Stimulated activated CD8-positive, alpha-beta memory T cell treated with anti-CD3 and anti-CD28 coated beads, Interleukin-2, amount 100 ng/mL, for 48 hours (primary cell): ENCODE measurements around the gene COMMD1.
A peak's percentile ranks its signal among the peaks of the same experiment; 100 is the strongest.
"Not testable (repeated sequence)": the region's sequence is repeated elsewhere in the genome, so short reads cannot be mapped to it uniquely, and the experiment has no call there.

Experiments
- DNase-seq, 2 donors: peaks; one replicate each; pipeline ENCODE4 v3.0.0-alpha.2; 2020; ENCODE audit warnings: low read depth in 2 of 2

Gene COMMD1

GRCh38 chr2:61905372-61906185 lies at the start of gene COMMD1:
COMMD1 (plus strand) TSS chr2:61905674; CDS start chr2:61905679, 5 bp downstream.
- DNase-seq: peak; percentile 78 to 80

GRCh38 chr2:61857224-61857623 lies 48.2 kb upstream of the COMMD1 start:
- no peak for DNase-seq

- no peak for DNase-seq
Measured at GRCh38 chr2:61862085-61862484, 43.4 kb upstream of the COMMD1 start.

DNA sequence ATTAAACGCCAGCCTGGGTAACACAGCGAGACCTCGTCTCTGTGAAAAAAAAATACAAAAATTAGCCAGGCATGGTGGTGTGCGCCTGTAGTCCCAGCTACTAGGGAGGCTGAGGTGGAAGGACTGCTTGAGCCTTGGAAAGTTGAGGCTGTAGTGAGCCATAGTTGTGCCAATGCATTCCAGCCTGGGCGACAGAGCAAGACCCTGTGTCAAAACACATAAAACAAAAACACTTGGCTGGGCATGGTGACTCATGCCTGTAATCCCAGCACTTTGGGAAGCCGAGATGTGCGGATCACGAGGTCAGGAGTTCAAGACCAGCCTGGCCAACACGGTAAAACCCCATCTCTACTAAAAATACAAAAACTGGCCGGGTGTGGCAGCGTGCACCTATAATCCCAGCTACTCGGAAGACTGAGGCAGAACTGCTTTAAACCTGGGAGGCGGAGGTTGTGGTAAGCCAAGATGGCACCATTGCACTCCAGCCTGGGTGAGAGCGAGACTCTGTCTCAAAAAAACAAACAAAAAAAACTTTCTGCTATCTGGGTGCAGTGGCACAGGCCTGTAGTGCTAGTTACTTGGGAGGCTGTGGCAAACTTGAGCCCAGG lies 38.9 kb upstream of the COMMD1 start:
- not testable (repeated sequence) for DNase-seq

DNA sequence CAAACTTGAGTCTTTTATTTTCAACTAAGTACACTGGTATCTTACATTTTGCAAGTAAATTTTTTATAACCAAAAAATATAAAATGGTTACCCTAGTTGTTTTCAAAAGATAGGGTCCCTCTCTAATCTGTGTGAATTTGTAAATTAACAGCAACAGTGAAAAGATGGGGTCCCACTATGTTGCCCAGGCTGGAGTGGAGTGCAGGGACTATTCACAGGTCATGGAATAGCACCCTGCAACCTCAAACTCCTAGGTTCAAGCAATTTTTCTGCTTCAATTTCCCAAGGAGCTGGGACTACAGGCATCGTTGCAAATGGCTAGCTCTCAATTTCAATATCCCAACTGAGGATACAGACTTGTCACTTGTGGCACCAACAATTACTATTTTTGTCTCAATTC lies 29.1 kb upstream of the COMMD1 start:
- DNase-seq: no peak

DNA sequence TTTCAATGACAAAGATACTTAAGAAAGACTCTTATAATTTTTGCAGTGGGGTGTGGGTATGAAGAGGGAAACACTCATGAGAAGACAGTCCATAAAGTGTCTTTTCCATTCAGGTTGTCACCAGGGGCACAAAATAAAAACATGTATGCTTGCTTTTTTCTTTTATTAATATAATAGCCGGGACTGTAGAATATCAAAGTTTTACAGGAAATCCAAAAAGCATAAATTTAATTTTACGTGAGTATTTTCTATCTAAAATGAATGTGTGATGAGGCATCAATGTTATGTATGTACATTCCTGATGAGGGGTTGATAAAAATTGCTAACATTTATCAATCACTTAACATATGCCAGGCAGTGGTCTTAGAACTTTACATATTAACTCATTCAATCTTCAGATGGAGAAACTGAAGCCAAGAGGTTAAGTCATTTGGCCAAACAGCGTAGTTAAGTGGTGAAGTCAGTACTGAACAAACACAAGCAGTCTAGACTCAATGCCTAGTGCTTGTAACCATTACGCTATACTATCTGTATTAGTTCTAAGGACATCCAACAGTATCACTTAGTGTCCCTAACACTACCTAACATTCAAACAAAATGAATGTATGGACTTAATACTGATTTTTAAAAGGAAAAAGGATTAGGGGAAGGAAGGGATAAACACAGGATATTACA lies 27.8 kb upstream of the COMMD1 start:
- DNase-seq: no peak

DNA sequence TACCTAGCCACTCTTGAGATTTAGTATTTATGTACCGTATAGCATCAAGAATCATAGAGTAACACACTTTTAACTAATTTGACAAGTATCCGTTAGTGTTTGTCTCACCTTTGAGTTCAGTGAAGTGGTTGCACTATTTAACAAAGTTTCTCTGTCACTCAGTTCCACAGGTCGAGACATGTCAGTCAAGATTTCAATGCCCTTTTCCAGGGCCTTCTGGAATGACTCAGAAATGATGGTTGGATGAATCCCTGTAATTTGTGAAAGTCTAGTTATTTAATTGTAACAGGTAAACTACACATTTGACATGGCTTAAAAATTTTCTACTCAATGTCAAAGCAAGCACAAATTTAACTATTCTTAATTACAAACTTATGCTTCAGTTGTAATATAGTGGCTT lies 26.7 kb upstream of the COMMD1 start:
- no peak for DNase-seq

DNA sequence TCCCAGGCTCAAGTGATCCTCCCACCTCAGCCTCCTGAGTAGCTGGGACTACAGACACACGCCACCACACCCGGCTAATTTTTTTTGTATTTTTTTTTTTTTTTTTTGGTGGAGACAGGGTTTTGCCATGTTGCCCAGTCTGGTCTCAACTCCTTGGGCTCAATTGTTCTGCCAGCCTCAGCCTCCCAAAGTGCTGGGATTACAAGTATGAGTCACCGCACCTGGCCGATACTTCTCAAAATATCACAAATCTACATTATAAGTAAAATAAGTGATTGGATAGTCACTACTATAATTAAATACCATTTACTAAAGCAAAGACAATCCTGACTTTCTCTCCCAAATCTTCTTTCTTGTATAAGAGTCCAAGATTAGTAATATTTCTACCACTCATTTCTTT lies 26.1 kb upstream of the COMMD1 start:
- DNase-seq: not testable (repeated sequence)

- DNase-seq: no peak
Measured at GRCh38 chr2:61882850-61883249, 22.6 kb upstream of the COMMD1 start.

DNA sequence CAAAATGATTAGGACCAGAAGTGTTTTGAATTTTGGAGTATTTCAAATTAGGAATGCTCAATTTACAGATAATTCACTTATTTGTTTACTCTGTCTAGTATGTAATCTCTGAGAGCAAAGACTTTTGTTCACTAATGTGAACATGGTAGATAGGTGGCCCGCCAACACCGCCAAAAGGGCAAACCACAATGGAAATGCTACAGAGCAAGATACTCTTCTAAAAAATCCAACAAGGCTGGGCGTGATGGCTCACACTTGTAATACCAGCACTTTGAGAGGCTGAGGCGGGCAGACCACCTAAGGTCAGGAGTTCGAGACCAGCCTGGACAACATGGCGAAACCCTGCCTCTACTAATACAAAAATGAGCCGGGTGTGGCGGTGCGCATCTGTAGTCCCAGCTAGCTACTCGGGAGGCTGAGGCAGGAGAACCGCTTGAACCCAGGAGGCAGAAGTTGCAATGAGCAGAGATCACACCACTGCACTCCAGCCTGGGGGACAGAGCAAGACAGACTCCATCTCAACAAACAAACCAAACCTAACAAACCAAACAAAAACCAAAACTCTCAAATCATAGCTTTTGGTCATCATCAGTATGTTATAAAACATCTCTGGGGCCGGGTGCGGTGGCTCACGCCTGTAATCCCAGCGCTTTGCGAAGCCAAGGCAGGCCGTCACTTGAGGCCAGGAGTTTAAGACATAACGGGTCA lies 19.4 kb upstream of the COMMD1 start:
- DNase-seq: no peak

- no peak for DNase-seq
Measured at GRCh38 chr2:61887717-61888266, 17.7 kb upstream of the COMMD1 start.

GRCh38 chr2:61888267-61889055 lies 17.0 kb upstream of the COMMD1 start, which contains the start of gene CCT4:
CCT4 (minus strand) TSS chr2:61888656; CDS start chr2:61888507, 149 bp downstream.
- peak; percentile 81 to 89 for DNase-seq

DNA sequence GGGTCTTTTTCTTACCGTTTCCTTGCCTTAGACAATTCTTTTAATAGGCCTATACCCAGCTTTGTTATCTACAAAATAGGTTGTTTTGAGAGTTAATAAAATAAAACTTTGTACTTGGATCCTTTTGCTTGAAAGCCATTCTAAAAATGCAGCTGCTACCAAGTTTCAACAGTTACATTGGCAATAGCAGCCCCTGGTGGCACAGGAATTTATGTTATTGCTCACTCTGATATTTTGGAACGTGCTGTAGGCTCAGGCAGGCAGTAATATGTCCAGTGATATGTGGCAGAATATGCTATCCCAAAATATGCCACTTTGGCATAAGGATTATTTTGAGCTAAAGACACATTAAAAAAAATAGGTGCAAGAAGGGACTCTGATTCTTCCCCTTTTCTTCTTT lies 6.7 kb upstream of the COMMD1 start:
- no peak for DNase-seq

DNA sequence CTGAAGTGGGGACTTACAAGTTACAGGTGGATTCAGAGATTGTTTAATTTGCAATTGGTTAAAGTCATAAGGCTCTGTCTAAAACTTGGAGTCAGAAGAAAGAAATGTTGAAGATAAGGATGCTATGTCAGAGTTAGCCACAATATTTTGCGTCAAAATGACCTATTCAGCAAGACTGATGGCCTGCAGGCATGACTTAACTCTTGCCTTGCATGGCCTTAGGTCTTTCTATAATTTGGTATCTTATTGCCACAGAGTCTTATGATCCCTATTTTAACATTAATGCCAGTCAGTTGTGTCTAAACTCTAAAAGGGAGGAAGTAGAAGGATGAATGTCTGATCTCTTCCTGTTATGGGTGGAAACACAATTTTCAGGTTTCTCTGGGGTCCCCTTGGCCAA lies 5.2 kb upstream of the COMMD1 start:
- no peak for DNase-seq

DNA sequence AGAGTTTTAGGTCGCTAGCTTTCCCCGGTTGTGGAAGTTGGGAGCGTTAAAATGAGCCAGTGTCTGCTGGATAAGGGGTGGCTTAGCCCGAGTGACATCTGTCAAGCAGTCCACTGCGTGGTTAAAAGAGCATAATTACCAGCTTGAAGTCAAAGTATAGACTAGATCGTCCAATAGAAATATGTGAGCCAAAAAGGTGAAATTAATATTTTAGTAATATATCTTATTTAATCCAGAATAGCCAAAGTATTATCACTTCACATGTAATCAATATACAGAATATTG lies 654 bp downstream of the COMMD1 start:
- no peak for DNase-seq

- DNase-seq: no peak
Measured at GRCh38 chr2:61909116-61909515, 3.6 kb downstream of the COMMD1 start.

GRCh38 chr2:61910603-61911002 lies 5.1 kb downstream of the COMMD1 start:
- DNase-seq: no peak

- DNase-seq: no peak
Measured at GRCh38 chr2:61911510-61911909, 6.0 kb downstream of the COMMD1 start.

DNA sequence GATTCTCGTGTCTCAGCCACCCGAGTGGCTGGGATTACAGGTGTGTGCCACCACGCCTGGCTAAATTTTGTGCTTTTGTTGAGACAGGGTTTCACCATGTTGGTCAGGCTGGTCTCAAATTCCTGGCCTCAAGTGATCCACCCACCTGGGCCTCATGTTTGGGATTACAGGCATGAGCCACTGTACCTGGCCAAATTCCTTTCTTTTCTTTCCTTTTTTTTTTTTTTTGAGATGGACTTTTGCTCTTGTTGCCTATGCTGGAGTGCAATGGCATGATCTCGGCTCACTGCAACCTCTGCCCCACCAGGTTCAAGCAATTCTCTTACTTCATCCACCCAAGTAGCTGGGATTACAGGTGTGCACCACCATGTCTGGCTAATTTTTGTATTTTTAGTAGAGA lies 9.3 kb downstream of the COMMD1 start:
- DNase-seq: not testable (repeated sequence)

DNA sequence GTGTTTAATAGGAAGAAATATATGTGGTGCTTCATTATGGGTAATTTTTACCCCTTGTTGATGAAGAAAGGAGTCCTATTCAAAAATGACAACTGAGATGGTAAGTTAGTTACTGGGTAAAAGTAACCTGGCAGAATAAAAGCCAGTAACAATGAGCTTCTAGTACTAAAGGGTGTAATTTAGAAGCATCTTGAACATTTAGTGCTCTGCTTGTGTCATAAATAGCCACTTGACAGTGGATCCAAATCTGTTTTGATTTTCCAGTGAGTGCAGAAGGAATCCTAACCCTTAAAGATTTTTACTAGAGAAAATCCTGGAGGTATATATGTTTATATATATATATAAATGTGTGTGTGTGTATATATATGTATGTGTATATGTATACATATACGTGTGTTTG lies 15.1 kb downstream of the COMMD1 start:
- DNase-seq: no peak

- DNase-seq: no peak
Measured at GRCh38 chr2:61922714-61923113, 17.2 kb downstream of the COMMD1 start.
